Measurements from ENCODE around the gene PEX5L.

DNA sequence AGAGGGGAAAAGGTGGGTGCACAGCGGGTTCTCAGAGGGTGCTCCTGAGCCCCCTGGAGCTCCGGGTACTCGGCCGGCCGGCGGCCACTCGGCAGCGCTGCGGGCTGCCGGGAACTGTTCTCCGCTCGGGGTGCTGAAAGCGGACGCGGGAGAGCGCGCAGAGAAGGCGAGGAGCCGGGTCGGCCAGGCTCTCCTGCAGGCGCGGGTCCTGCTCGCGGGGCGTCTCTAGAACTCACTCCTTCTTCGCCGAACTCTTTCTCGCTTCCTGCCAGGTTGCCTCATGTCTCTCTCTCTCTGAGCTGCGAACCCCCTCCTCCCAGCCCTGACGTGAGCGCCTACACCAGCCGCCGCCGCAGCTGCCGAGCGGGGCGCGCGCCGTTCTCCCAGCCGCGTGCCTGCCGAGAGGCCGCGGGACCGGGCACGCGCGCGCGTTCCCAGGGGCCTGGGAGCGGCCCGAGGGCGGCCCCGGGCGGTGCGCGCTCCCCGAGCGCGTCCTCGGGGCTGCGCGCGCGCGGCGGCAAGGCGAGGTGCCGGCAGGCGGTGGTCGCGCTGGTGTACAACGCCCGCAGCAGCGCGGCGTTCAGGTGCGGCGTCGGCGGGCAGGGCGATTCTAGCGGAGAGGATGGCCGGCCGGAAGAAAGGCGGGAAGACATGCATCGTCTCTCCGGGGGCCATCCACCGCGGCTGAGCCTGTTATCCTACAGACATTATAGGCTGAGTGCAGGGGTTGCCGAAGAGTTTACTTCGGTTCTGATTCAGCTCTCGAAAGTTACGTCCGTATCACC lies at the start of gene PEX5L:
- TF ChIP-seq TP53 (CRISPR knock-in tag; IDR thresholded peaks at IDR 0.05) = no peak
- no peak for TF ChIP-seq CEBPB (IDR thresholded peaks at IDR 0.05)
- TF ChIP-seq, protein P1, sequence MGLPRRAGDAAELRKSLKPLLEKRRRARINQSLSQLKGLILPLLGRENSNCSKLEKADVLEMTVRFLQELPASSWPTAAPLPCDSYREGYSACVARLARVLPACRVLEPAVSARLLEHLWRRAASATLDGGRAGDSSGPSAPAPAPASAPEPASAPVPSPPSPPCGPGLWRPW (IDR thresholded peaks at IDR 0.05) = no peak
- no peak for TF ChIP-seq POLR2A (IDR thresholded peaks at IDR 0.05; ENCODE audit: low read length)
- TF ChIP-seq SMC3 (IDR thresholded peaks at IDR 0.05) = no peak
- TF ChIP-seq, protein P2, sequence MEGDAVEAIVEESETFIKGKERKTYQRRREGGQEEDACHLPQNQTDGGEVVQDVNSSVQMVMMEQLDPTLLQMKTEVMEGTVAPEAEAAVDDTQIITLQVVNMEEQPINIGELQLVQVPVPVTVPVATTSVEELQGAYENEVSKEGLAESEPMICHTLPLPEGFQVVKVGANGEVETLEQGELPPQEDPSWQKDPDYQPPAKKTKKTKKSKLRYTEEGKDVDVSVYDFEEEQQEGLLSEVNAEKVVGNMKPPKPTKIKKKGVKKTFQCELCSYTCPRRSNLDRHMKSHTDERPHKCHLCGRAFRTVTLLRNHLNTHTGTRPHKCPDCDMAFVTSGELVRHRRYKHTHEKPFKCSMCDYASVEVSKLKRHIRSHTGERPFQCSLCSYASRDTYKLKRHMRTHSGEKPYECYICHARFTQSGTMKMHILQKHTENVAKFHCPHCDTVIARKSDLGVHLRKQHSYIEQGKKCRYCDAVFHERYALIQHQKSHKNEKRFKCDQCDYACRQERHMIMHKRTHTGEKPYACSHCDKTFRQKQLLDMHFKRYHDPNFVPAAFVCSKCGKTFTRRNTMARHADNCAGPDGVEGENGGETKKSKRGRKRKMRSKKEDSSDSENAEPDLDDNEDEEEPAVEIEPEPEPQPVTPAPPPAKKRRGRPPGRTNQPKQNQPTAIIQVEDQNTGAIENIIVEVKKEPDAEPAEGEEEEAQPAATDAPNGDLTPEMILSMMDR (IDR thresholded peaks at IDR 0.05) = no peak
- TF ChIP-seq, protein P3, sequence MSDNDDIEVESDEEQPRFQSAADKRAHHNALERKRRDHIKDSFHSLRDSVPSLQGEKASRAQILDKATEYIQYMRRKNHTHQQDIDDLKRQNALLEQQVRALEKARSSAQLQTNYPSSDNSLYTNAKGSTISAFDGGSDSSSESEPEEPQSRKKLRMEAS (IDR thresholded peaks at IDR 0.05) = no peak
- TF ChIP-seq RCOR1 (IDR thresholded peaks at IDR 0.05; ENCODE audit: low read depth, low read length) = no peak
- no peak for TF ChIP-seq BHLHE40 (IDR thresholded peaks at IDR 0.05; ENCODE audit: low read depth, low read length)

Measured in A549 (cell line).